Dendritic cell treated with granulocyte-macrophage colony-stimulating factor and Interleukin-4, amounts not matched to agents 40 ng/mL and 50 ng/mL, for 4 days (primary cell): ENCODE results near the gene C1orf146.

Experiments used
- H3K27ac Mint-ChIP-seq: one replicate; pipeline ENCODE4 v1.8.0; 2022; ENCODE audit warnings: mild to moderate bottlenecking, mixed read lengths
- H3K27me3 Mint-ChIP-seq: one replicate; pipeline ENCODE4 v1.8.0; 2022; ENCODE audit warnings: mild to moderate bottlenecking, mixed read lengths
- H3K36me3 Mint-ChIP-seq: one replicate; pipeline ENCODE4 v1.8.0; 2022; ENCODE audit warnings: low read depth, mixed read lengths
- H3K4me1 Mint-ChIP-seq: one replicate; pipeline ENCODE4 v1.8.0; 2022; ENCODE audit warnings: low read depth, mixed read lengths
- H3K4me3 Mint-ChIP-seq: one replicate; pipeline ENCODE4 v1.8.0; 2022; ENCODE audit warnings: mild to moderate bottlenecking, moderate library complexity, mixed read lengths
- H3K9me3 Mint-ChIP-seq: one replicate; pipeline ENCODE4 v1.8.0; 2022; ENCODE audit warnings: mixed read lengths
- intact Hi-C: fragments of 100-400 bp; cut with micrococcal nuclease; formaldehyde crosslinking; loops from one replicate; pipeline ENCODE4 v1.15.0; 2022

The C1orf146 gene, protein sequence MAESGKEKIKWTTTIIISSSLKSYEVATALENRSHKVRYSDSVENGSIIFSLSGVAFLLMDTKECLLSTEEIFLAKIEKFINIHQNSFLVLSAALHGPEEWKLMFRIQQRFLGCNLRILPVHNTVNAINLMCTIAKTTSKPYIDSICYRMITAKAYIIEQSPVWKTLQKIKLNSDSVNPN

DNA sequence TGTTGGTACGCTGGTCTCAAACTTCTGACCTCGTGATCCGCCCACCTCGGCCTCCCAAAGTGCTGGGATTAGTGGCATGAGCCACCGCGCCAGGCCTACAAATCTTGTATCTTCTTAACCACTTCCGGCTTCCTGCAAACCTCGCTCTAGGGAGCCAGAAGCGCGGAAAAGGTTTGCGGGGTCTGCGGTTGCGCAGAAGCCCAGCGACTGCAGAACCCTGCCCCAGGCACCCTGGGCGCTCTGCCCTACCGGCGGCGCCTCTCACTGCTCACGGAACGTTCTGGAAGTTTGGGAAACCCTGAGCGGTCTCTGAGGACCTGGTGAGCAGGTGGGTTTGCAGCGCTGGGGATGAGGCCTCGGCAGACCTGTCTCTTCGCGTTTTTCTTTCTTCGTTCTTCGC lies at the start of gene C1orf146:
Gene C1orf146, plus strand, starts transcription at position 195 of the 400 bp plus-strand sequence. CDS start 13,506 bp downstream, outside the sequence.
- H3K9me3 Mint-ChIP-seq = no peaks in the 10 kb centered on the region
- H3K4me3 Mint-ChIP-seq = no peak within 1 kb of the TSS
- H3K27ac Mint-ChIP-seq = no peak within 1 kb of the TSS
- intact Hi-C loops = no loop called here
- no peaks in the 10 kb centered on the region for H3K36me3 Mint-ChIP-seq
- H3K27me3 Mint-ChIP-seq = no peaks in the 10 kb centered on the region
- no peaks in the 10 kb centered on the region for H3K4me1 Mint-ChIP-seq

DNA sequence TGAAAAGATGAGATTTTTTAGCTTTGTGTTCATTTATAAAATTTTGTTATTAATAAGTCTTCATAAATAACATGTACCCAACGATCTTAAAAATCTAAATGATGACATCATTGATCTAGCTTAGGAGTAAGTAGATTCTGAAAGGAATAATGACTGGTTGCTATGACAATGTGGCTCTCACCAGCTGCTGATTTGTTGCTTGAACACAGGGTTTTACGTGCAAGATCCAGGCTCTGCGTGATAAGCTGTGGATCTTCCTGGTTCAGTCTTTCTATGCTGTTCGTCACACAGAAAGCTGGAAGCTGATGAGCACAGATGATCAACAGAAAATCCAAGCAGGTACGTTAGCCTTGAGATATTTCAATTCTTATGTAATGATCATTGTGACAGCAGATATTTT lies 49.1 kb upstream of the C1orf146 start:
- Mint-ChIP-seq H3K4me1 (no peaks in the 10 kb centered on the region), H3K27ac (no peak overlapping the region), H3K27me3 (no peaks in the 10 kb centered on the region), H3K36me3 (no peaks in the 10 kb centered on the region), H3K4me3 (no peak overlapping the region), H3K9me3 (no peaks in the 10 kb centered on the region)
- intact Hi-C loops = no loop called here

DNA sequence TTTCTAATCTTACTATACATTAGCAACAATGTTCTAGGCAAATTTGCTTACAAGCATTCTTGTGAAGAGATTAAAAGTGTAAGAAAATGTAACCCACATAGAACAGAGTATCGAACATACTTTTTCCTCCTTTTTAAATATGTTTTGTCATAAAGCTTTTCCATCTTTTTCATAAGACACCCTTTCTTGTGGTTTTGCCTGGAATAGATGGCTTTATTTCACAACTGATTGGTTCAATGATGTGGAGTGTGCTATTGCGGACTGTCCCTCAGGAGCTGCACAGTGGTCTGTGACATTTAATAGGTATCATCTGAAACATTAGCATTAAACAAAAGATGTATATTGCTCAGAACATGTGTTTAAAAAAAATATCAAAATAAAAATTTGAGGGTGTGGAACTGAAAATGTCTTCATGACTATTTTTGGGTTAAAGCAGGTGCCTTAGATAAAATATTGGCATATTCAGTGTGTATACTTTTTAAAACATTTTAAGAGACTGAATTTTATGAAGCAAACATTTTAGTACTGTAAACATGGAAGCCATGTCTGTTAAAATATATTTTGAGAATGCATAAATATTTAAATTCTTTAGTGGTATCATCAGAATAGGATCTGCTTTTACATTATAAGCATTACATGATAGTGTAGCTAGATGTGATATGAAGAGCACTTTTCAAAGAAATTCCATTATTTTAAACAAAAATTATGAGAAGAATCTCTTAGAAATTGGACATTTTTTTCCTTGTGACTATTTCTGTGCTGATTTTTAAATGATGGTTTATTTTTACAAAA lies 48.3 kb upstream of the C1orf146 start:
- Mint-ChIP-seq H3K4me1 (no peaks in the 10 kb centered on the region), H3K27me3 (no peaks in the 10 kb centered on the region), H3K36me3 (no peaks in the 10 kb centered on the region), H3K9me3 (no peaks in the 10 kb centered on the region), H3K27ac (no peak overlapping the region), H3K4me3 (no peak overlapping the region)
- intact Hi-C loops = no loop called here

DNA sequence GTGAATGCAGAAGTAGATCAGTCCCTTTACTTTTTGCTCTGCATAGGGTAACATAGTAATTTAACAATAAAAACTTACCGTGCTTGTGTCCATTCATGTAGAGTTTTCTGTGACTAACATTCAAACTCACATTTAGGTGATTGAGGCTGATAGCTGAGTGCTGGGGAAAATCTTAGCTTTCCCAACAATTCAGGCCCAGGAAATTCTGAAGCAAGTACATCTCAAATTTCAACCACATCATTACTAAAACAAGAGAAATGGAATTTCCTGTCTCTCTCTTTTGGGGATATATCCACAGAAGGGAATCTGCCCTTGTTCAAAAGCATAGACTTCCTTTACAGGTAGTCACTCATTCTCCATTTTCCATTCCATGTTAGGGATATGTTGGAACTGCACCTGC lies 33.1 kb upstream of the C1orf146 start:
- Mint-ChIP-seq H3K4me3 (no peak overlapping the region), H3K27me3 (no peaks in the 10 kb centered on the region), H3K27ac (no peak overlapping the region), H3K9me3 (no peaks in the 10 kb centered on the region), H3K36me3 (peaks cover 6% of the 10 kb centered on the region), H3K4me1 (no peaks in the 10 kb centered on the region)
- intact Hi-C loops = no loop called here

DNA sequence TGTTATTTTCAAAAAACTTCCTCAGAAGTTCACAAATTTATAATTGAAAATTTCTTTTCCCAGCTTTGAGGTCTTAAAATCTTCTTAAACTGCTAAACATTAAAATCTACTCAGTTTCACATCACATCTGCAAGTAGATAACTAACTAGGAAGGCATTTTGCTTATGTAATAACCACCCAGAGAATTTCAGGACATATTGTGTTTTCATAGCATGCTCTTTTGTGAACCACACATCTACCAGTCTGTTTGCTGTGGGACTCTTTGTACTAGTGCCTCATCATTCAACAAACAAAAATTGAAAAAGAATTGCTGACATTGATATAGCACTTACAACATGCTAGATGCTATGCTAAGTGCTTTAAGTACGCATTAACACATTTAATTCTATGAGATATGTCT lies 31.6 kb upstream of the C1orf146 start:
- no peaks in the 10 kb centered on the region for H3K9me3 Mint-ChIP-seq
- H3K4me3 Mint-ChIP-seq = no peak overlapping the region
- no peaks in the 10 kb centered on the region for H3K36me3 Mint-ChIP-seq
- no peaks in the 10 kb centered on the region for H3K4me1 Mint-ChIP-seq
- H3K27me3 Mint-ChIP-seq = no peaks in the 10 kb centered on the region
- intact Hi-C loops = no loop called here
- no peak overlapping the region for H3K27ac Mint-ChIP-seq

DNA sequence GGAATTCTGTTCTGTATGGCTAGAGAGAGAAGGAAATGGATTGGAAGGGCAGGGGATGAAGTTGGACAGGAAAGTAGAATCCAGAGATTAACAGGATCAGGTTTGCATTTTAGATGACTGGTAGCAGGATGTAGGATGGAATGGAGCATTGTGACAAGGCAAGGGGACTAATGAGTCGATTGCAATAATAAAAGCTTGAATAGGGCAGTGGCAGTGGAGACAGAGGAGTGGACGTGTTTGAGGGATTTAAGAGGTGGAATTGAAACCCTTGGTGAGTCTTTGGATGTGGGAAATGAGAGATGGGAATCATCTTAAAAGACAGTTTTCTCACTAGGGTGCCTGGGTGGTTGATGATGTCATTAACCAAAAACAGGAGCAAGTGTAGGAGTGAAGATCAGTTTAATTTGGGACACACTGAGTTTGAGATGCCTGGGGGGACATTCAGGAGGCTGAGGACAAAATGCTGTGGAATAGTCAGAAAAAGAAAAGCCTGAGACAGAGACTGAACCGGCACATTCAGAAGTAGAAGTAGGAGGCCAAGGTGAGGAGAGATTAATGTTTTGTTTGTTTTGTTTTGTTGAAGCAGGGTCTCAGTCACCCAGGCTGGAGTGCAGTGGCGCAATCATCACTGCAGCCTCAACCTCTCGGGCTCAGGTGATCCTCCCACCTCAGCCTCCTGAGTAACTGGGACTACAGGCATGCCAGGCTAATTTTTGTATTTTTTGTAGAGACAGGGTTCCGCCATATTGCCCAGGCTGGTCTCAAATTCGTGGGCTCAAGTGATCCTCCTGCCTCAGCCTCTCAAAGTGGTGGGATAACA lies 29.1 kb upstream of the C1orf146 start:
- no peaks in the 10 kb centered on the region for H3K9me3 Mint-ChIP-seq
- intact Hi-C loops = no loop called here
- no peaks in the 10 kb centered on the region for H3K36me3 Mint-ChIP-seq
- no peak overlapping the region for H3K27ac Mint-ChIP-seq
- no peaks in the 10 kb centered on the region for H3K27me3 Mint-ChIP-seq
- H3K4me3 Mint-ChIP-seq = no peak overlapping the region
- H3K4me1 Mint-ChIP-seq = no peaks in the 10 kb centered on the region

DNA sequence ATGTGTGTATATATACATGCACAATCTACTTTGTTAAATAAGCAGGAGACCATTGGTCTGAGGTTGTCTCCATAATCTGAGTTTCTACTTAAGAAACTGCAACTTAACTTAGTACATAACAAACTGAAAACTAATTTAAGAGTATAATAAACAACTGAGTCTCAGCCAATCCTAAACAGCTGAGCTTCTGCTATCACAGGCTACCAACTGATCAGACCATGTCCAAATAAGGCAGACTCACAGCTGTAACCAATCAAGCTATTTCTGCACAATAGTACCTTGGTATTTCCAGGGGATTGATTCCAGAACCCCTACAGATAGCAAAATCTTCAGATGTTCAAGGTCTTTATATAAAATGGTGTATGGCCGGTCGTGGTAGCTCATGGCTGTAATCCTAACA lies 26.0 kb upstream of the C1orf146 start:
- Mint-ChIP-seq H3K27me3 (no peaks in the 10 kb centered on the region), H3K36me3 (no peaks in the 10 kb centered on the region), H3K4me3 (no peak overlapping the region), H3K9me3 (no peaks in the 10 kb centered on the region), H3K4me1 (no peaks in the 10 kb centered on the region), H3K27ac (no peak overlapping the region)
- intact Hi-C loops = no loop called here

DNA sequence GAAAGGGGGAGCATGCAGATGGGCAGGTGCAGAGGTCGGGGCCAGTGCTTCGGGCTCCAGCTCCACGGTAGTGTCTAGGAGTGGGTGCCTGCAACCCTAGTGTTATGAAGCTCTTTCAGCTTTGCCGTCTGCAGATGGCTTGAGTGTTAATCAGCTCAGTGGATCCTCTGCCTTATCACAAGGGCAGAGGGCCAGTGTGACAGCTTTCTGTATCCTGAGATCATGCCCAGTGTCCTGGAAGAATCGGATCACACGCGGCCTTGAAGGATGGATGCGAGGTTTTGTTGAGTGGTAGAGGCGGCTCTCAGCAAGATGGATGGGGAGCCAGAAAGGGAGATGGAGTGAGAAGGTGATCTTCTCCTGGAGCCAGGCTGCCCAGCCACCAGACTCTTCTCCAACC lies 25.5 kb upstream of the C1orf146 start:
- H3K36me3 Mint-ChIP-seq = no peaks in the 10 kb centered on the region
- no peaks in the 10 kb centered on the region for H3K27me3 Mint-ChIP-seq
- no peaks in the 10 kb centered on the region for H3K9me3 Mint-ChIP-seq
- no peak overlapping the region for H3K27ac Mint-ChIP-seq
- no peak overlapping the region for H3K4me3 Mint-ChIP-seq
- H3K4me1 Mint-ChIP-seq = no peaks in the 10 kb centered on the region
- intact Hi-C loops = no loop called here

DNA sequence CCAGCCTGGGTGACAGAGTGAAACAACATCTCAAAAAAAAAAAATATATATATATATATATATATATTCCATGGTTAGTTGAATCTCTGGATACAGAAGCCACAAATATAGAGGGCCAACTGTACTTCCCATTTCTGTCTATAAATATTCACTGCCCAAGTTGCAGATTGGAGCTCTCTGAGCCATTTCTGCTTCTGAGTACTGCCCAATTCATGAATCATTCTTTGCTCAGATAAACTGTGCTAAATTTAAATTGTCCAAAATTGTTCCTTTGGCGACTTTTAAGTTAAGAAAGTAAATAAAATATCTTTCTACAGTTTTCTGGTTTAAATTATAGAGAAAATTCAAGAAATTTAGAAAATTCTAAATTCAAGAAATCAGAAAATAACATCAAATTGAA lies 23.2 kb upstream of the C1orf146 start:
- no peak overlapping the region for H3K27ac Mint-ChIP-seq
- no peaks in the 10 kb centered on the region for H3K9me3 Mint-ChIP-seq
- no peaks in the 10 kb centered on the region for H3K36me3 Mint-ChIP-seq
- intact Hi-C loops = no loop called here
- no peak overlapping the region for H3K4me3 Mint-ChIP-seq
- H3K4me1 Mint-ChIP-seq = no peaks in the 10 kb centered on the region
- no peaks in the 10 kb centered on the region for H3K27me3 Mint-ChIP-seq

DNA sequence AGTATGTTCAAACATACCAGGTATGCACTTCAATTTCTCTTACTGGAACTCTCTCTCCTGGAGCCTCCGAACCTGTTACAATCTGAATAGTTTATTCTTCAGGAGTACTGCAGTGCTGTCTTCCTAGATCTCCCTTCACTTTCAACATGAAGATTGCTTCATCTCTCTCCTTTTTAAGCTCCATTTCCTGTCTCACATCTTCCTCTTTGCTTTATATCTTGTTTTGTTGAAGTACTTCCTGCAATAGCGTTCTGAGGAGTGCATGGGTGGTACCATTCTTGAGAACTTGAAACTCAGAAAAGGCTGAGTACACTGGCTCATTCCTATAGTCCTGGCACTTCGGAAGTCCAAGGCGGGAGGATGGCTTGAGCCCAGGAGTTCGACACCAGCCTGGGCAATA lies 15.7 kb upstream of the C1orf146 start:
- Mint-ChIP-seq H3K27ac (no peak overlapping the region), H3K4me1 (peaks cover 17% of the 10 kb centered on the region), H3K4me3 (no peak overlapping the region), H3K27me3 (no peaks in the 10 kb centered on the region), H3K9me3 (no peaks in the 10 kb centered on the region), H3K36me3 (no peaks in the 10 kb centered on the region)
- intact Hi-C loops = no loop called here

DNA sequence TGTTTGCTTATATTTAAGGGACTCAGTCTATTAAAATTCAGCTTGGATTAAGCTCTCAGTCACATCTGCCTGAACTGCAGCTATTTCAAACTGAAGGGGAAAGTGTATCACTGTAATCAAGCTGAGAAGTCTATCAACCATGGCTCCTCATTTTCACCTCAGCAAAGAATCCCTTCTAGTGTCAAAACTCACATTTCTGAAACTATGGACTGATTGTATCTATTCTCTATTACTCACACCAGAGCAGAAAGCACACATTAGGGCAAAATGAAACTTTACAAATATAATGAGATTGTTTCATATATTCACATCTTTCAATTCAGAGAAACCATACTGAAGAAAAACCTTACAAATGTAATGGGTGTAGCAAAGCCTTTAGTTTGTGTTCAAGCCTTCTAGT lies 14.6 kb upstream of the C1orf146 start:
- no peaks in the 10 kb centered on the region for H3K27me3 Mint-ChIP-seq
- H3K4me3 Mint-ChIP-seq = no peak overlapping the region
- H3K9me3 Mint-ChIP-seq = no peaks in the 10 kb centered on the region
- intact Hi-C loops = no loop called here
- peaks cover 22% of the 10 kb centered on the region for H3K4me1 Mint-ChIP-seq
- H3K27ac Mint-ChIP-seq = no peak overlapping the region
- no peaks in the 10 kb centered on the region for H3K36me3 Mint-ChIP-seq

DNA sequence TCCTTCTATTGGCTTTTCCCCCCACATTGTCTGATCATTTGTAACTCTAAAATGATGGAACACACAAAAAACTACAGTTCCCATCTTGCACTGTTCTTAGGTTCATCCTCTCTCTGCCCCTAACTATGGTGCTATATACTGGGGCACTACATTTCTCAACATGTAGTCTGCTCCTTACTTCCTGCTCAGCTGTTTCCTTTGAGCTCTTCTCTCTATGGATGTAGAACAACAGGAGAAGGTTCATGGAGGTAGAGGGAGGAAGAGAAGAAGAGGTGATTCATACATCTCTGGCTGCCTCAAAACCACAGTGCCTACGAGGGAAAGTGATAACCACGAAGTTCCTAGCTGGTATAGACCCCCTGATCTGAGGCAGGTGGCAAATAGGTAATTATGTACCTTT lies 7.0 kb upstream of the C1orf146 start:
- no peaks in the 10 kb centered on the region for H3K9me3 Mint-ChIP-seq
- no peaks in the 10 kb centered on the region for H3K36me3 Mint-ChIP-seq
- intact Hi-C loops = no loop called here
- no peaks in the 10 kb centered on the region for H3K27me3 Mint-ChIP-seq
- H3K4me1 Mint-ChIP-seq = peaks cover 6% of the 10 kb centered on the region
- no peak overlapping the region for H3K27ac Mint-ChIP-seq
- no peak overlapping the region for H3K4me3 Mint-ChIP-seq

DNA sequence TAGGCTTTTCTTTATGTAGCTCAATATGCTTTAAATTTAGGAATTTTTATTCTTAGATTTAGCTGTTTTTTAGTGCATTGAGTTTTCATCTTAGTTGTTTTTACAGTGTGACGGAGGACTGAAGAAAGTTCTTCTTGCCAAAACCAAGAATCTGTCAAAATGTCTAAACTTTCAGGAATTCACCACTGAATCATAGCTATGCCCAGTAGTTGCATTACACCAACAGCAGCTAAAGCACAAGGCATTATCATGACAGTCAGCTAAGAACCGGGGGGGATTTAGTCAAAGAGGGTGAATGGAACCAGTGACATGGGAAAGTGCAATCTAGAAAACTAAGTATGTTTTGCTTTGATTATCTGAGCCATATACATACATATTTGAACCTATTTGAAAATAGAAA lies 6.5 kb upstream of the C1orf146 start:
- Mint-ChIP-seq H3K27ac (no peak overlapping the region), H3K9me3 (no peaks in the 10 kb centered on the region), H3K27me3 (no peaks in the 10 kb centered on the region), H3K36me3 (no peaks in the 10 kb centered on the region), H3K4me3 (no peak overlapping the region), H3K4me1 (peaks cover 6% of the 10 kb centered on the region)
- intact Hi-C loops = no loop called here

DNA sequence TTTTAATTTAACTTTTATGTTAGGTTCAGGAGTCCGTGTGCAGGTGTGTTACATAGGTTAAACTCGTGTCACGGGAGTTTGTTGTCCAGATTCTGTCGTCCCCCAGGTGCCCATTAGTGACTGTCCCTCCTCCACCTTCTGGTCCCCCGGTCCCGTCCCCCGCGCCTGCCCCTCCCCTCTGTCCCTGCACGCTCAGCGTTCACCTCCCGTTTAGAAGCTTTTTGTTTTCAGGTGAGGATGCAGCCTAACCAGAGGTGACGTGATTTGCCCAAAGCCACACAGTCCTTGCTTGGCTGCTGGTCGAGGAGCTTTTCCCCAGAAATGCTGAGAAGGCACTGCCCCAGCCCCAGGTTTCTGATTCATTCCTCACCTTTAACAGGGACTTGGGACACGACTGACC lies 844 bp downstream of the C1orf146 start:
- intact Hi-C loops = no loop called here
- Mint-ChIP-seq H3K27ac (no peak overlapping the region), H3K27me3 (no peaks in the 10 kb centered on the region), H3K9me3 (no peaks in the 10 kb centered on the region), H3K4me1 (no peaks in the 10 kb centered on the region), H3K4me3 (no peak overlapping the region), H3K36me3 (no peaks in the 10 kb centered on the region)
